Aorta (tissue), 5 donors: ENCODE data around the gene SMYD2. TPM values are rescaled to one million over a fixed set of nuclear protein-coding genes. Genes with fewer than 3 reads are reported as not detected.

ENCODE experiments used
- ATAC-seq: fragments of 200-7000 bp; cut with Tn5 transposase; one replicate; pipeline ENCODE4 v1.9.1; 2022; ENCODE audit warnings: moderate library complexity; ENCODE audit not compliant: low FRiP score
- DNase-seq, 2 donors: peaks; one replicate each; pipeline ENCODE4 v3.0.0-alpha.2; 2020
- H3K27ac ChIP-seq, 2 donors: one replicate each; pipeline ENCODE4 v1.5.1; 2013; ENCODE audit warnings: low read length in 2 of 2, mild to moderate bottlenecking in 2 of 2, moderate library complexity in 2 of 2, control low read depth in 1 of 2, inconsistent platforms in 1 of 2, low read depth in 1 of 2
- H3K27me3 ChIP-seq, 2 donors: one replicate each; pipeline ENCODE4 v1.6.1; 2013; ENCODE audit warnings: control low read depth in 1 of 2, low read length in 1 of 2, mild to moderate bottlenecking in 1 of 2, moderate library complexity in 1 of 2; ENCODE audit not compliant: insufficient read depth in 2 of 2, control insufficient read depth in 1 of 2
- H3K36me3 ChIP-seq, 2 donors: one replicate each; pipeline ENCODE4 v1.6.1; 2013; ENCODE audit warnings: control low read depth in 1 of 2, low read length in 1 of 2, mild to moderate bottlenecking in 1 of 2; ENCODE audit not compliant: insufficient read depth in 2 of 2, control insufficient read depth in 1 of 2
- H3K4me1 ChIP-seq, 2 donors: one replicate each; pipeline ENCODE4 v1.6.1; 2013; ENCODE audit warnings: low read length in 2 of 2, control low read depth in 1 of 2, mild to moderate bottlenecking in 1 of 2, moderate library complexity in 1 of 2; ENCODE audit not compliant: insufficient read depth in 2 of 2, control insufficient read depth in 1 of 2
- H3K4me3 ChIP-seq, 2 donors: one replicate each; pipeline ENCODE4 v1.5.1; 2013; ENCODE audit warnings: low read length in 2 of 2, control low read depth in 1 of 2, mild to moderate bottlenecking in 1 of 2
- H3K9me3 ChIP-seq: one replicate; pipeline ENCODE4 v1.6.1; 2013; ENCODE audit warnings: mild to moderate bottlenecking, low read length; ENCODE audit not compliant: control insufficient read depth
- WGBS, 2 donors: extraction: QIAGEN DNeasy Blood & Tissue Kit; methylation state at CpG; one replicate each; pipeline ENCODE4 v1.1.7; 2013; 5-methylcytosine and 5-hydroxymethylcytosine counted together
- intact Hi-C, 2 donors: fragments of 100-400 bp; cut with DNase I; formaldehyde crosslinking; loops; one replicate each; pipeline versions ENCODE4 v1.14.2 to v1.15.0; 2022
- polyA plus RNA-seq, 2 donors: library from polyadenylated mRNA; stranded (reverse); fragments of 200-250 nt; gene quantifications; one replicate each; pipeline ENCODE4 v1.2.3, GENCODE V29; 2013
- total RNA-seq, 2 donors: library from RNA; stranded (reverse); fragmentation: NEBNext Ultra II Directional; extraction: Animal tissue kit (Norgen Biotek cat#: 25700); gene quantifications; one replicate each; pipeline ENCODE4 v1.2.1, GENCODE V29; 2021
- donor health status: healthy with polysubstance abuse.
- donor health status: Bipolar disorder and iron deficiency.
- donor health status: DM: no; HTN: no; CAD: no.
- donor health status: DM: no; HTN: no; CAD: no.
- donor health status: DM: yes; HTN: yes; CAD: no.

Gene SMYD2
- total and polyA plus RNA-seq, 4 donors, result 11.9 to 18.3 (median 12.8) TPM

GRCh38 chr1:214337511-214337910 is 56.6 kb downstream of the SMYD2 start:
- 33 to 42% methylated on average over 6 of the region's 6 CpGs for WGBS, 2 donors
- ATAC-seq, result no peak

GRCh38 chr1:214338212-214338611 is 57.3 kb downstream of the SMYD2 start:
- intact Hi-C loops, result no loop called here
- no peak overlapping the region for H3K27ac ChIP-seq

More at GRCh38 chr1:214337511-214337910, 56.6 kb downstream of the SMYD2 start:
- Histone ChIP-seq H3K4me1 (peaks cover 0 to 3% of the 10 kb centered on the region in 2 donors), H3K27ac (no peak overlapping the region), H3K9me3 (no peaks in the 10 kb centered on the region), H3K27me3 (no peaks in the 10 kb centered on the region), H3K4me3 (no peak overlapping the region), H3K36me3 (no peaks in the 10 kb centered on the region)
- intact Hi-C loops, result no loop called here
- DNase-seq, result no peak

DNA sequence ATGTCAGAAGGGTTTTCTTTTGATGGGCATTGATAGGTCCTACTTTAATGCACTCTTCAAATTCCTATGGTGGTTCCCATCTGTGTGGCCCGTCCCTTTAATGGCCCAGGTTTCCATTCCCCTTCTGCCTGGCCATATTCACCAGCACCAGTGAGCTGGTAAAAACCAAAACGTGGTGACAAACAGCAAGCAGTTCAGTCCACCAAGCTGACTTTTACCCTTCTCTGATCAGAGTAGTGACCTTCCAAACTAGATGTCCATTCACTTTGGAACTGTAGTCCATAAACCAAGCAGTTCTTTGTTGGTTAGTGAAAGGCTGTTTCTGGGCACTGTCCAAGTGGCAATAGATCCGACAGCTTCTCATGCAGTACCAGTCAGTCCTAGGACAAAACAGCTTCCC is 60.5 kb downstream of the SMYD2 start:
- H3K9me3 ChIP-seq, result no peaks in the 10 kb centered on the region
- peaks cover 0 to 3% of the 10 kb centered on the region in 2 donors for H3K4me1 ChIP-seq
- no peak overlapping the region for H3K27ac ChIP-seq
- H3K27me3 ChIP-seq, result no peaks in the 10 kb centered on the region
- WGBS, 2 donors, result 82 to 89% methylated on average over 3 of the region's 3 CpGs
- intact Hi-C loops, result no loop called here
- no peak for DNase-seq
- H3K4me3 ChIP-seq, result no peak overlapping the region
- no peaks in the 10 kb centered on the region for H3K36me3 ChIP-seq
- no peak for ATAC-seq

More at GRCh38 chr1:214338212-214338611, 57.3 kb downstream of the SMYD2 start:
- WGBS, 2 donors, result 54 to 58% methylated on average over 4 of the region's 4 CpGs
- ATAC-seq, result no peak
- no peak for DNase-seq
- no peaks in the 10 kb centered on the region for H3K27me3 ChIP-seq
- no peaks in the 10 kb centered on the region for H3K36me3 ChIP-seq
- H3K9me3 ChIP-seq, result no peaks in the 10 kb centered on the region
- H3K4me1 ChIP-seq, result peaks cover 0 to 3% of the 10 kb centered on the region in 2 donors
- no peak overlapping the region for H3K4me3 ChIP-seq

GRCh38 chr1:214341932-214342331 is 61.0 kb downstream of the SMYD2 start:
- DNase-seq, result no peak
- Histone ChIP-seq H3K36me3 (no peaks in the 10 kb centered on the region), H3K9me3 (no peaks in the 10 kb centered on the region), H3K4me3 (no peak overlapping the region), H3K4me1 (peaks cover 0 to 3% of the 10 kb centered on the region in 2 donors), H3K27ac (no peak overlapping the region), H3K27me3 (no peaks in the 10 kb centered on the region)
- intact Hi-C loops, result no loop called here
- ATAC-seq, result no peak
- WGBS, 2 donors, result 76 to 81% methylated on average over 3 of the region's 3 CpGs

- Histone ChIP-seq H3K36me3 (no peaks in the 10 kb centered on the region), H3K4me1 (peaks cover 0 to under 1% of the 10 kb centered on the region in 2 donors), H3K27ac (no peak overlapping the region), H3K4me3 (no peak overlapping the region), H3K27me3 (no peaks in the 10 kb centered on the region), H3K9me3 (no peaks in the 10 kb centered on the region)
- DNase-seq (no peak), ATAC-seq (no peak)
- intact Hi-C loops, result no loop called here
Measured at GRCh38 chr1:214342525-214342924, 61.6 kb downstream of the SMYD2 start.

DNA sequence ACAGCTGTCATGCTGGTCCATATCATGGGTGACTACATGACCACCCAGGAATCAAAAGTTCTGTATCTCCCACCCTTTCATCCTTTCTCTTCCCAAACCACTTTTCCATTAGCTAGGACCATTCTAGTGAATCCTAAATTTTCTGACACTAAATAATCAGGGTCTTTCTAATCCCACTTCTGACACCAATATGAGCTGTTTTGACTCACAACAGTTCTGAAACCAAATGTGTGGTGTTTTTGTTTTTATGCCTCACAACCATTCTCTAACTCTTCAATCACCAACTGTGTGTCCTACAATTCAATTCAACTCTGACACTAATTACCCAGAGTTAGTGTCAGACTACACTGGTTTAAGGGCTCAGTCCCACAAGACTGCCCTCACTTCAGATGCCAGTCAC is 63.9 kb downstream of the SMYD2 start:
- Histone ChIP-seq H3K4me3 (no peak overlapping the region), H3K36me3 (peaks cover 0 to 2% of the 10 kb centered on the region in 2 donors), H3K27ac (no peak overlapping the region), H3K9me3 (no peaks in the 10 kb centered on the region), H3K4me1 (no peaks in the 10 kb centered on the region), H3K27me3 (no peaks in the 10 kb centered on the region)
- no peak for ATAC-seq
- intact Hi-C loops, result no loop called here
- no peak for DNase-seq

DNA sequence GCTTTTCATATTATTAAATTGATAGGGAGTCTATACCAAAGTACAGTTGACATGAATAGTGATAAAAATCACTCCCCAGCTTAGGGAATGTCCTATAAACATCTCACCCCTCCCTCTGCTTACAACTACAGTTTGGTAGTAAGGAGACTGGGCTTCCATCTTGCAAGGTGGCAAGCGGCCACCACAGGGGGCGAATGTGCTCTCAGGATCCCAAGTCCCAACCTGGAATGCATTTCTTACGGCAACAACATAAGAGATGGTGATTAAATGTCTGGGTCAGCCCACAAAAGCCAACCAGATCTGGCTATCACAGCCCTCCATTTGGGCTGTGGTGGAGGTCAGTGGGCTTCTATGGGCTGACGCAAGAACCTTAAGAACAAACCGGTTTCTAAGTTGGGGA is 68.0 kb downstream of the SMYD2 start:
- H3K36me3 ChIP-seq, result peaks cover 0 to 5% of the 10 kb centered on the region in 2 donors
- WGBS, 2 donors, result 94 to 96% methylated on average over 5 of the region's 5 CpGs
- H3K27me3 ChIP-seq, result no peaks in the 10 kb centered on the region
- H3K9me3 ChIP-seq, result no peaks in the 10 kb centered on the region
- ATAC-seq (no peak), DNase-seq (no peak)
- no peak overlapping the region for H3K4me3 ChIP-seq
- no peak overlapping the region for H3K27ac ChIP-seq
- no peaks in the 10 kb centered on the region for H3K4me1 ChIP-seq
- intact Hi-C loops, result no loop called here

DNA sequence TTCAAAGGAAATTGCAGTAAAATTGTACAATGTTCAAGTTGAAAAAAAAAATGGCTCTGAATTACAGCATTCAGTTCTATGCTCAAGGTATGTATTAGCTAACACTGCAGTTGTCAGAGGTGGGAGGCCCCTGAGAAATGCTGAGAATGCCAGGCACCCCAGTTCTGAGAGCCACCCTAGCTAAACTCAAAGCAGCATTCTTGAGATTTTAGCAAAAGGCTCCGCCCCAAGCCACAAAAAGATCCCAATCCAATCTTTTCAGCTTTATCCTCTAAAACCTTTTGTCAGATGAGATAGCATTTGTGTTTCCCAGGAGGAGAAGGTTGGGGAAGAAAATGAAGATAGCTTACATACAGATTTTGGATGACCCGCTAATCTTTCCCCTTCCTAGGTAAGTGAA is 68.8 kb downstream of the SMYD2 start:
- intact Hi-C loops, result no loop called here
- WGBS, 2 donors, result 97 to 98% methylated on average over 2 of the region's 2 CpGs

GRCh38 chr1:214351551-214352277 is 70.8 kb downstream of the SMYD2 start:
- Histone ChIP-seq H3K36me3 (peaks cover 0 to 7% of the 10 kb centered on the region in 2 donors), H3K27ac (no peak overlapping the region), H3K9me3 (no peaks in the 10 kb centered on the region), H3K4me1 (no peaks in the 10 kb centered on the region), H3K4me3 (no peak overlapping the region), H3K27me3 (no peaks in the 10 kb centered on the region)
- intact Hi-C loops, result no loop called here
- ATAC-seq (no peak), DNase-seq (no peak)
- 59 to 62% methylated on average over 2 of the region's 2 CpGs for WGBS, 2 donors

More for the DNA sequence above, 68.8 kb downstream of the SMYD2 start:
- Histone ChIP-seq H3K27ac (no peak overlapping the region), H3K4me3 (no peak overlapping the region), H3K36me3 (peaks cover 0 to 5% of the 10 kb centered on the region in 2 donors), H3K27me3 (no peaks in the 10 kb centered on the region), H3K9me3 (no peaks in the 10 kb centered on the region), H3K4me1 (no peaks in the 10 kb centered on the region)
- ATAC-seq, result no peak
- DNase-seq, result no peak
